ENCODE results near the gene SKAP1.

DNA sequence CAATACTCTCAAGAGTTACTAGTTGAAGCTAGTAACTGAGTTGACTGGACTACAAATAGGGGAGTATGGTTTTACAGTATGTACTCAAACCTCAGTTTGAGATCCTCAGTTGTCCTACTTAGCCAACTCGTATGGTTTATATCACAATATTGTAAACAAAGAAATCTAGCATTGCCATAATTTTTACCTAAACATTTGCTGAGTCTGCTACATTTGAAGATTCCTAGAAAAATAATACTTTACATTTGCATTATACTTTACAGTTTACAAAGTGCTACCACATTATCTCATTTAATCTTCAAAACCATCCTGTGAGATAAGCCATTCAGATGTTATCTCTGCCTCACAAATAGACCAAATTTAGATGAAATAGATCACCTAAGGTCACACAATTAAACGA is 345.1 kb downstream of the SKAP1 start:
- TF ChIP-seq CTCF (IDR thresholded peaks at IDR 0.05; ENCODE audit: low read length) (no peak), EZH2 (optimal IDR thresholded peaks at IDR 0.05; ENCODE audit: low read depth, low read length) (no peak)
